GM12864 (cell line): ENCODE measurements around the gene EPHA2.

Source experiments
- DNase-seq: peaks from one replicate; pipeline ENCODE4 v3.0.0-alpha.2; 2011; ENCODE audit warnings: low read depth
- H3K4me3 ChIP-seq: 2 replicates; pipeline ENCODE4 v1.5.1; 2011; ENCODE audit warnings: mild to moderate bottlenecking, low read depth, low read length, control low read depth
- TF ChIP-seq, protein P1 (sequence below): IDR thresholded peaks from 2 replicates; pipeline ENCODE4 v1.5.1; 2011; ENCODE audit warnings: low read depth, mild to moderate bottlenecking, moderate library complexity, low read length, control low read depth, inconsistent platforms; ENCODE audit errors: missing control alignments

The EPHA2 gene

DNA sequence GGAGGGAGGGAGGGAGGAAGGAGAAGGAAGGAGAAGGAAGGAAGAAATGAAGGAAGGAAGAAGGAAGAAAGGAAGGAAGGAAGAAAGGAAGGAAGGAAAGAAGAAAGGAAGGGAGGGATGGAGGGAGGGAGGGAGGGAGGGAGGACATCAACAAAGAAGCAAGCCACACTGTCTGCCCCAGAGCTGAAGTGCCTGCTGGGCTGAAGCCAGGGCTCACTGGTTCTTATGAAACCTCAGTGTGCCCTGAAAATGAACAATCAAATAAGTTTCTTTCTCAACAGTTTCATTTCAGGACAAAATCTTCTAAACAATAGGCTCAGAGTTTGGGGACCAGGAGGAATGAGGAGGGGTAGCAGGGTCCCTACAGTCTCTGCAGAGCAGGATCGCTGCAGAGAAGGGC, 35.4 kb upstream of the EPHA2 start:
- no peak overlapping the region for H3K4me3 ChIP-seq
- no peak for DNase-seq
- TF ChIP-seq, protein P1, sequence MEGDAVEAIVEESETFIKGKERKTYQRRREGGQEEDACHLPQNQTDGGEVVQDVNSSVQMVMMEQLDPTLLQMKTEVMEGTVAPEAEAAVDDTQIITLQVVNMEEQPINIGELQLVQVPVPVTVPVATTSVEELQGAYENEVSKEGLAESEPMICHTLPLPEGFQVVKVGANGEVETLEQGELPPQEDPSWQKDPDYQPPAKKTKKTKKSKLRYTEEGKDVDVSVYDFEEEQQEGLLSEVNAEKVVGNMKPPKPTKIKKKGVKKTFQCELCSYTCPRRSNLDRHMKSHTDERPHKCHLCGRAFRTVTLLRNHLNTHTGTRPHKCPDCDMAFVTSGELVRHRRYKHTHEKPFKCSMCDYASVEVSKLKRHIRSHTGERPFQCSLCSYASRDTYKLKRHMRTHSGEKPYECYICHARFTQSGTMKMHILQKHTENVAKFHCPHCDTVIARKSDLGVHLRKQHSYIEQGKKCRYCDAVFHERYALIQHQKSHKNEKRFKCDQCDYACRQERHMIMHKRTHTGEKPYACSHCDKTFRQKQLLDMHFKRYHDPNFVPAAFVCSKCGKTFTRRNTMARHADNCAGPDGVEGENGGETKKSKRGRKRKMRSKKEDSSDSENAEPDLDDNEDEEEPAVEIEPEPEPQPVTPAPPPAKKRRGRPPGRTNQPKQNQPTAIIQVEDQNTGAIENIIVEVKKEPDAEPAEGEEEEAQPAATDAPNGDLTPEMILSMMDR: no peak

DNA sequence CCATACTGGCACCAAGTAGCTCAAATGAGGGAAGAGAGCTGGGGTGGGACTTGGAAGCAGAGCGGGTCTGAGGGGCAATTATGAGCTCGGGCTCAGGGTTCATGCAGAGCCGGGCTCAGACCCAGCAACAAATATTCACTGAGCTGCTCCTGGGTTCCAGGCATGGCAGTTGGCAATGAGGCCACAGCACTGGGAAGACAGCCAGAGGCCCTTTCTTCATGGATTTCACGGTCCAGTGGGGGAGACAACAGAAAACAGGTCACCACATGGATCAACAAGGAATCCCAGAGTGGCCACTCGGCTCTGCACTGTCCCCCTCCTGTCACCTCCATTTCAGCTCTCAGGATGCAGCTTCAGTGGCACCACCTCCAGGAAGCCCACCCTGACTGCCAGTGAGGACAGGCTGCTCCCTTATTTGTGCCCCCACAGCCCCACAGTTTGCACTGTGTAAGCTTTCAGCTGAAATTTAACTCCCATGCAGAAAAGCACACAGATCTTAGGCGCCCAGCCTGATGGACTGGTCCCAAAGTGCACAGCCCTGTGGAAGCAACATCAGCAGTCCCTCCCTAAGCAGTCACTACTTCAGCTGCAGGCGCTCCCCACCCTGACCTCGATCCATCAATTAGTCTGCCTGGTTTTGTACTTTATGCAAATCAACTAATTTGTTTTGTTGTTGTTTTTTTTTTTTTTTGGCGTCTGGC, 34.2 kb upstream of the EPHA2 start:
- DNase-seq: no peak
- H3K4me3 ChIP-seq: no peak overlapping the region
- TF ChIP-seq, protein P1: no peak

DNA sequence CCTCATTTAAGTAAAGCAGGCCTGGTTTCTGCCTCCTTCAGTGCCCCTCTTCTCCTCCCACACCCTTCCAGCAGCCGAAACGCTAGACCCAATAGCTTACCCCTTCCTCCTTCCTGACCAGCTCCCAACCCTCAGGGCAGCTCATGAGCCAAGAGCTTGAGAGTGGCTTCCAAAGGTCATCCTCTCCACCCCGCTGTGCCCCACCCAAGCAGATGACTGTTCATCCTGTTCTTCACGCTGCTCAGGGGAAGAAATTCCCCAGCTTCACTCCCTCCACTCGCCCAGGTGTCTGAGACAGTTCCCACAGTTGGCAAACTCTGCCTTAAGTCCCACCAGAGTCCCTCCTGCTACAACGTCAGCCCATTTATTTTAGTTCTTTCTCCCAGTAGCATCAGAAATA, 33.1 kb upstream of the EPHA2 start:
- TF ChIP-seq, protein P1: no peak
- DNase-seq: no peak
- H3K4me3 ChIP-seq: no peak overlapping the region

DNA sequence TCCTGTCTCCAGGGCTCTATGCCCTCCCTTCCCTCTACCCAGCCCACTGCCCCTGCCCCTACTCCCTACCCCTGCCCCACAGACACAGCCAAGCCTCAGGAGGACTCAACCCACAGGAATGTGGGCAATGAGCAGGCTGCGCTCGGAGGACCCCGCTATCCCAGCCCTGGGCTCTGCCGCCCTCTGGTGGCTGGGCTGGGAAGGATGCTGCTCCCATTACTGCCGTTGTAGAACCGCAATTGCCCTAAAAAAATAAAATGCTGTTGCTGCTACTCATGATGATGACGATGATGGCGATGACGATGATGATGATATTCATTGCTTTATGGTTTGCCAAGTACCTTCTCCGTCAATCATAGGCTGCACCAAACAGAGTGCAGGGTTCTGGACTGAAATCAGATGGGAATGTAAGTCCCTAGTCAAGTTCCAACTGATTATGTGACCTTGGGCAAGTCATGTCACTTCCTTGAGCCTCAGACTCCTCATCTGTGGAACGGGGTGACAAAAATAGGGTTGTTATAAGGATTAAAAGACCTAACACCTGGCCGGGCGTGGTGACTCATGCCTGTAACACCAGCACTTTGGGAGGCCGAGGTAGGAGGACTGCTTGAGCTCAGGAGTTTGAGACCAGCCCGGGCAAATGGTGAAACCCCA, 32.0 kb upstream of the EPHA2 start:
- no peak for DNase-seq
- TF ChIP-seq, protein P1: peak; percentile 98
- no peak overlapping the region for H3K4me3 ChIP-seq

DNA sequence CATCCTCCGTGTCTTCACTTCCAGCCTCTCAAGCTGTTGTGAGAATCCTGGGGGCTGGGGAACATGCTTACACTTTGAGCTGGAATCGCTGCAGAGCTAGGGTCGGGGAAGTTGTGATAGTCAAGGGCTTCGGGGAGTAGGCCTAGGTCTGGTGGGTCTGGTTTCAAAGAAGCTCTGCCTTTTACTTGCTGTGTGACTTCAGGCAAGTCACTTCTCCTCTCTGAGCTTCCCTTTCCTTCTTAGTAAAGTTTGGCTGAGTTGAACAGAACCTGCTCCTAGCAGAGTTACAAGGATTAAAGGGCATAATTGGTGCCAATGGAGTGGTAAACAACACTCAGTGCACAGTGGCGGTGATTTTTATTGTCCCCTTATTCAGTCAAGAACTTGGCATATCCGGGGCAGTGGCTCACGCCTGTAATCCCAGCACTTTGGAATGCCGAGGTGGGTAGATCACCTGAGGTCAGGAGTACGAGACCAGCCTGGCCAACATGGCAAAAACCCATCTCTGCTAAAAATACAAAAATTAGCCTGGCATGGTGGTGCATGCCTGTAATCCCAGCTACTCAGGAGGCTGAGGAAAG, 30.9 kb upstream of the EPHA2 start:
- no peak overlapping the region for H3K4me3 ChIP-seq
- DNase-seq: no peak
- TF ChIP-seq, protein P1: no peak

DNA sequence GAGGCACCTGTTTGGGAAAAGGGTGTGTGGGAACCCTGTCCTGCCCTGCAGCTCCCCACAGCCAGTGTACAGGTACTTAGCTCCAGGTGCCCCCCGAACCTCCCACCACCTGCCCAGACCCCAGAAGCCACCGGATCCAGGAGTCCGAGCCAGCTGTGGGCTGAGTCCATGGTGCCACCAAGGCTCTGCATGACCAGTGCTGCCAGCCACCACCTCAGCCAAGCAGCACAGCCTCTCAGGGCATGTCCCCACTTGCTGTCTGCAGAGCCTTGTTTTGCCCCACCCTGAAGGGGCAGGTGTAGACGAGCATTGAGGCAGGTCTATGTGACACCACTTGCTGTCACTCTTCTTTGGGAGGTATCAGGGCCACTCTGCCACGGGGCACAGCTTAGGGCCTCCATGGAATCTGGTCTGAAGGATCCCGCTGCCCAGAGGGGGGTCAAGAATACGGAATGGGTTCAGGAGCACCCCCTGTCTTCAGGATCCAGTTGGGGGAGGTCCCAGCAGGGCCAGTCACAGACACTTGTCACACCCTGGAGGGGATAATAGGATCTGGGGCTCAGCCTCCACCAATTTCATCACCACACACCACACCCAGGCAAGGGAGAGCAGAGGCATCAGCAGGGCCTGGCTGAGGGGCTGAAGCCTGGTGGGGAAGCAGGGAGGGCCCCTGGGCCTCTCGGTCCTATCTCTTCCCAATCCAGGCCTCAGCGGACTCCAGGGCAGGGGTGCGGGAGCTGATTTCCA, 28.9 kb upstream of the EPHA2 start:
- DNase-seq: no peak
- TF ChIP-seq, protein P1: no peak
- no peak overlapping the region for H3K4me3 ChIP-seq
